Right ventricle myocardium inferior (tissue), 1 donor: Measurements from ENCODE around the gene TMTC1. TPM values are rescaled to one million over a fixed set of nuclear protein-coding genes. Genes with fewer than 3 reads are reported as not detected.
"Not testable (repeated sequence)": the region's sequence is repeated elsewhere in the genome, so short reads cannot be mapped to it uniquely, and the experiment has no call there.

Experiments
- ATAC-seq: fragments of 200-7000 bp; cut with Tn5 transposase; one replicate; pipeline ENCODE4 v1.9.1; 2020; ENCODE audit warnings: mild to moderate bottlenecking, moderate library complexity
- DNase-seq: peaks from one replicate; pipeline ENCODE4 v3.0.0; 2021; ENCODE audit errors: missing footprints
- intact Hi-C: fragments of 100-400 bp; cut with DNase I; formaldehyde crosslinking; loops from one replicate; pipeline ENCODE4 v1.11.0; 2022
- total RNA-seq: library from RNA; stranded (reverse); fragmentation: NEBNext Ultra II Directional; extraction: Animal tissue kit (Norgen Biotek cat#: 25700); gene quantifications from one replicate; pipeline ENCODE4 v1.2.1, GENCODE V29; 2021
- donor health status: DM: no; HTN: yes; CAD: no; lungs with severe emphysema.

TMTC1 gene
- total RNA-seq, 1 donor from 2014 or later: 33.8 TPM

DNA sequence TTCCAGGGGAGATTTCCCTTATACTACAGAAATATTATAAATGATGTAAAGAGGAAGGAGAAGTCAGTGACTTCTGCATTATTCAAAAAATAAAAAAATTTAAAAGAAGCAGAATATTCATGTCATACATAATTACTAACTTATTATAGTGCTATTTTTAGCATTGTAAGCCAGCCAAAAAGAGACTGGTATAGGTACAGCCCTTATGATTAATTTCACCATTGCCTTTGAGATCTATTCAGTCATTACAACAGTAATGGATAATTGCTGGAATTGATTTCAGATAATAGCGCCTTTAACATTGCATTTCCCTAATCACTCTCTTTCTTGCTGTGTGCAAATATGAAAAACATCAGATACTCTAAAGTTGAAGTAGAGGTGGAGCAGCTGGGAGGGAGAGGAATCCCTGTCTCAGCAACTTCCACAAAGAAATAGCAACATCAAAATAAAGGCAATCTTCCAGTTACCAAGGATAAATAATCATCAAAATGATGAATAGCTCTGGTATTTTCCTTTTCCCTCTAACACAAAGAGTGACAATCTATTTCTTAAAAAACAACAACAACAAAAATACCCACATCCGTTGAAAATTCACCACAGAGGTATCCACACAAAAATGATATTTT is 214.5 kb downstream of the TMTC1 start:
- intact Hi-C loops: no loop called here
- ATAC-seq (no peak), DNase-seq (no peak)

DNA sequence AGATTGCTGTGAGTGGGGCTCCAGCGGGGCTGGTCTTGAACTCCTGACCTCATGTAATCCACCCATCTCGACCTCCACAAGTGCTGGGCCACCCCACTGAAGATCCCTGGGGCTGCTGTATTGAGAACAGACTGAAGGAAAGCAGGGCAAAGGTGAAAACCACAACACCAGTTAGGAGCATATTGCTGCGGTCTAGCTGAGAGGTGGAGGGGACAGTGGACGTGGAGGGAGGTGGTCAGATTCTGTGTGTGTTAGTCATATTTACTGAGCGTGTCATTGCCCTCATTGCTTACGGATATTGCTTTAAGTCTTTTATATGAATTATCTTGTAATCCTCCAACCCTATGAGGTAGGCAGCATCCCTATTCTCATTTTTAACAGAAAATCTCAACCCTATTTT is 217.3 kb downstream of the TMTC1 start:
- intact Hi-C loops: no loop called here
- DNase-seq (no peak), ATAC-seq (no peak)

DNA sequence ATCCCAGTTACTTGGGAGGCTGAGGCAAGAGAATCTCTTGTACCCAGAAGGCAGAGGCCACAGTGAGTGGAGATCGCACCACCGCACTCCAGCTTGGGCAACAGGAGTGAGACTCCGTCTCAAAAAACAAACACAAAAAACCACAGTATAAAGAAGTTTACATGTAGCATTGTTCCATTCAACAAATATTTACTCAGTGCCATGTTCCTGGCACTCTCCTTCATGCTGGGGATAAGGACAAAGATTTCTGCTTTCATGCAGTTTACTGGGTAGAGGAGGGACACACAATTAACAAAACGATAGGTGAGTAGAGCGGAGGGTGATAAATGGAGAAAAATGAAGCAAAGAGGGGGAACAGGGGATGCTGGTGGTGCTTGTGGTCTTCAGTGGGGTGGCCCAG is 218.0 kb downstream of the TMTC1 start:
- ATAC-seq (no peak), DNase-seq (no peak)
- intact Hi-C loops: no loop called here

DNA sequence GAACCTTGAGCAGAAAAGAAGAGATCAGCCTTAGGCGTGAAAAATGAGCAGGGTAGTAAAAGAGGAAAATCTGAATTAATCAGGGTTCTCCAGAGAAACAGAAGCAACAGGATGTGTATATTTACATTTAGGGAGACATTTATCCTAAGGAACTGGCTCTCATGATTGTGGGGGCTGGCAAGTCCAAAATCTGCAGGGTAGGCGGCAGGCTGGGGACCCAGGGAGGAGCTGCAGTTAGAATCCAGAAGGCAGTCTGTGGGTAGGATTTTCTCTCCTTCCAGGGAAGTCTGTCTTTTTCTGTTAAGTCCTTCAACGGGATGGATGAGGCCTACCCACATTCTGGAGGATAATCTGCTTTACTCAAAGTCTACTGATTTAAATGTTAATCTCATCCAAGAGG is 218.8 kb downstream of the TMTC1 start:
- intact Hi-C loops: loop anchor here (5.0 kb wide), 1 partner anchor 172 kb away; no protein-coding TSS in a partner anchor
- no peak for ATAC-seq
- DNase-seq: no peak

DNA sequence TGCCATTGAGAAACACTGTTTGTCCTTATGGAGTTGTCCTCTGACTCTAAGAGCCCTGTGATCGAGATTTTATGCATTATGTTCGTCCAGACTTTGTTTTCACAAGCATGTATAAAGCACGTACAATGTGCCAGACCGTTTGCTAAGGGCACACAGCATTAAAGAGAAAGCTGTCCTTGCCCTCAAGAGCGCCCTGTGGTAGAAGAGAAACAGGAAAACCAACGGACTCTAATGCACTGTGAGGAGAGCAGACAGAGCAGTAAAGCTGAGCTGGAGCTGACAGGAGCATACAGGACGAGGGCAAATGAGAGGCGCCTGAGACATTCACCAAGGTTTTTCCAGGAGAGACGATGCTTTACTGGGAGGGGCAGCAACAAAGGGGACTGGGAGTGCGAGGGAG is 220.1 kb downstream of the TMTC1 start:
- ATAC-seq (no peak), DNase-seq (no peak)
- intact Hi-C loops: loop anchor here (5.0 kb wide), 1 partner anchor 174 kb away; no protein-coding TSS in a partner anchor

DNA sequence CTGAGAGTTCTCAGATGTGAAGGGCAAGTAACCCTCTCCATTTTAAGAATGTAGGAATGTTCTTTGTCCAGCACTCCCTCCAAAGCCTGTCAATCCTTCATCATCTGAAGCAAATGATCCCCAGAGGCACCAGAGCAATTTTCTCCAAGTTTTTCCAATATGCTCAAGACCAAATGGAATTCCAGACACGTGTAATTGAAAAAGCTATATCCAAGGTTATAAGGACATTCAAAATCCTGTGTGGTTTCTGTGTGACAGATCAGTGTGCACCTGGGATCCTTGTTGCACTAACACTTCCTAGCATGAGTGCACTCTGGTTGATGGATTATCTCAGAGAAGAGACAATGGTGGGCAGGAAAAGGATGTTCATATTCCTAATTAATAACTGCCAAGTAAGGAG is 220.7 kb downstream of the TMTC1 start:
- intact Hi-C loops: loop anchor here (5.0 kb wide), 1 partner anchor 174 kb away; no protein-coding TSS in a partner anchor
- ATAC-seq (no peak), DNase-seq (no peak)

DNA sequence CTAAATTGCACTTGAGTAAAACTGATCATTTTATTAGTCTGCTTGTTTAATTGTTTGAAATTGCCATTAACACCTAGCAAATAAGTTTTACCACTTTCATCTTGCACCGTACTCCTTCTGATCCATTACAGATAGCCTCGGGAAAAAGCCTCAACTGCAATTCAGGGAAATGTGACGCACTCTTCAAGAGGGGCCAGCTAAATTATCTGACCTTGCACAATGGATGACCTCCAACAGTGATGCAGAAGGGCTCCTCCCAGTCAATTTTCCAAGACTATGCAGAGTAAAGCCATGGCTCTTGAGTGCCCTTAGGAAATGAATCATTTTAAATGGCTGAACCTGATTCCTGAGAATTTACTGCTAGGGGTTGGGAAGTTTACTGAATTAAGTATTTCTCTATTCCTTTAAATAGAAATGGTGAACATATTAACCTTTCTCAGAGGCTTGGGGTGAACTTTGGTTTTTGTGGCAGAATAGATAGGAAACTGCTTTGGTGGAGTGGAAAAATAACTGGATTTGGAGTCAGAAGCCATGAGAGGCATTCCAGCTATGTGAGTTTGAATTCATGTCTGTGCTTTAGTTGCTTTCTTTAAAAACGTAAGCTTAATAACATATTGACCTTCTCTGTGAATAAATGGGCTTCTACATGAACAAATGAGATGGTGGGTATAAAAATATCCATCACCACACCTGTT is 221.5 kb downstream of the TMTC1 start:
- intact Hi-C loops: loop anchor here (5.0 kb wide), 1 partner anchor 175 kb away; no protein-coding TSS in a partner anchor
- DNase-seq: no peak
- ATAC-seq: peak; percentile 81

DNA sequence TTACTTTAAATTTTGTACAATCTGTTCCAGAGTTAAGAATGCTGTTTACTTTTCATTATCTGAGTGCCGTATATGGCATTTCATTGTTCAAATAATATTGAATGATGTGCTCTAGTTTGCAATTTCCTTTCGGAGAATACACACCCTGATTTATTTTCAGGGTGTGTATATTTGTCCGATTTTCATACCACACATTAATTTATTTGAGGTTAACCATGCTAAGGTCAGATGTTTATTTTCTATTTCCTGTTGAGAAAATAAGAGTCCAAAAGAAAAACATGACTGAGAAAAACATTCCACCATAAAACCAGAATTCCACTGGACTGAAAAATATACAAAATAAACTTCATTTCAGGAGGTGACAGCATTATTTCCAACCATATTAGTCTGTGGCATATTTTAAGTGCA is 222.1 kb downstream of the TMTC1 start:
- DNase-seq (no peak), ATAC-seq (no peak)
- intact Hi-C loops: loop anchor here (5.0 kb wide), 1 partner anchor 176 kb away; no protein-coding TSS in a partner anchor

DNA sequence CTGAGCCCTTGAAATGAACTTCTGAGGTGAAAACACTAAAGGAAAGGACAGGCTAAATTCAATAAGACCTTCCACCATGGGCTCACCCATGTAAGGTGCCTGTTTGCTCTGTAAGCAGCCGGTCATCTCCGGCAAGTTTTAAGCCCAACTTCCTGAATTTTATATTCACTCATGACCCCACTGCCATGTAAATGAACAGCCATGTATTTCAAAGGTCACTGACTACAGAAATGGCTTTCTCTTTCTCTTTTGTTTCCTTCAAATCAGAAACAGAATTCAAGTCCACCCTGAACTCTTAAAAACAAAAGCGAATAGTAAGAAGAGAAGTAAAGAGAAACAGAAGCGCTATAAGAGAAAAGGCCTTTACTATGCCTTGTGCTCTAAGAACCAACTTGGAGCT is 224.5 kb downstream of the TMTC1 start:
- DNase-seq (no peak), ATAC-seq (no peak)
- intact Hi-C loops: no loop called here

DNA sequence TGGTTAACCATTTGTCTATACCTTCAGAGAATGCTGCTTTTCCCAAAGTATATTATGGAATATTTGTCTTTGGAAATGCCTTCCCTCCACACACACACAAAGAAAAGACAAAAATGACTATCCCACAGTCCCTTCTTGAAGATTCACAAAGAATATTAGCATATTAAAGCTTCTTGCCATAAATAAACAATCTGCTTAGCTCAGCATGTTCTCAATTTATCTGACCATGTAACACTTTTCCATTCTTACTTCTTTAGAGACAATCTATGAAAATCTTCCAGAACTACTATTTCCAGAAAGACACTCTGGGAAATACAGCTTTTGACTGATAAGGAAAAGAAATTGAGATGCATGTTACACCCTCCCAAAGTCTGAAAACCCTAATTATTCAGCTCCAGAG is 227.4 kb downstream of the TMTC1 start:
- intact Hi-C loops: no loop called here
- ATAC-seq (no peak), DNase-seq (no peak)

DNA sequence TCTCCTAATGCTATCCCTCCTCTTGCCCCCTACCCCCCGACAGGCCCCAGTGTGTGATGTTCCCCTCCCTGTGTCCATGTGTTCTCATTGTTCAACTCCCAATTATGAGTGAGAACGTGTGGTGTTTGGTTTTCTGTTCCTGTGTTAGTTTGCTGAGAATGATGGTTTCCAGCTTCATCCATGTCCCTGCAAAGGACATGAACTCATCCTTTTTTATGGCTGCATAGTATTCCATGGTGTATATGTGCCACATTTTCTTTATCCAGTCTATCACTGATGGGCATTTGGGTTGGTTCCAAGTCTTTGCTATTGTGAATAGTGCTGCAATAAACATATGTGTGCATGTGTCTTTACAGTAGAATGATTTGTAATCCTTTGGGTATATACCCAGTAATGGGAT is 228.3 kb downstream of the TMTC1 start:
- intact Hi-C loops, DNase-seq, ATAC-seq: not testable (repeated sequence)

DNA sequence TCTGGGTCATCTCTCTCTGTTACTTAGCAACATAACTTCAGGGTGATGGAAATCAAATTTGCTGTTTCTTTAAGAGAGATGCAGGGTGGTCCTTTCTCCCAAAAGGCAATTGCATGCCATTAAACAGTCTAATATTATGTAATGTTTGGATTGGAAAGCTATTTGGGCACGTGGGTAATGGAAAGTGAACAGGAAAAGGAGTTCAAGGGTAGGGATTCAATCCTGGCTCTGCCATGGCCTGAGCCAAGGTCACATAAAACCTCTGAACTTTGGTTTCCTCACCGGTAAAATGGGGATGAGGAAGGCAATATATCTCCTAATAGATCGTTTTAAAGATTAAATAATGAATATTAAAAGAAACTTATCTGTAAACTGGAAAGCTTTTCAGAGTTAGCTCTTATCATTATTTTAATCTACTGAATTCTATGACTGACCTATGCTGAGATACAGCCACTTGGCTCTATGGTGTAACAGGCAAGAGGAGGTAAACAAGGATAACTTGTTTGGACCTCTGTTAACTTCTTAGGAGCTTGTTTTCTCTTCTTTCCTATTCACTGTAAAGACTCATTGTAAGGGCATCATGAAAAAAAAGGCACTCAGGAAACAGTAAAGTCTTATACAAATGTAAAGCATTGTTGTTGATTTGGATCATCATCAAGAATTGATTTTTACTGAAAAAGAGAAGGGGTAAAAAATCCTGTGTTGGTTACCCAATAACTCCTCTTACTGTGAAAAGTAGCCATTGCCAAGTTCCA is 230.6 kb downstream of the TMTC1 start:
- intact Hi-C loops: loop anchor here (5.0 kb wide), 1 partner anchor 229 kb away; the partner anchor contains the start of gene TMTC1
- ATAC-seq (peak; percentile 63), DNase-seq (no peak)

DNA sequence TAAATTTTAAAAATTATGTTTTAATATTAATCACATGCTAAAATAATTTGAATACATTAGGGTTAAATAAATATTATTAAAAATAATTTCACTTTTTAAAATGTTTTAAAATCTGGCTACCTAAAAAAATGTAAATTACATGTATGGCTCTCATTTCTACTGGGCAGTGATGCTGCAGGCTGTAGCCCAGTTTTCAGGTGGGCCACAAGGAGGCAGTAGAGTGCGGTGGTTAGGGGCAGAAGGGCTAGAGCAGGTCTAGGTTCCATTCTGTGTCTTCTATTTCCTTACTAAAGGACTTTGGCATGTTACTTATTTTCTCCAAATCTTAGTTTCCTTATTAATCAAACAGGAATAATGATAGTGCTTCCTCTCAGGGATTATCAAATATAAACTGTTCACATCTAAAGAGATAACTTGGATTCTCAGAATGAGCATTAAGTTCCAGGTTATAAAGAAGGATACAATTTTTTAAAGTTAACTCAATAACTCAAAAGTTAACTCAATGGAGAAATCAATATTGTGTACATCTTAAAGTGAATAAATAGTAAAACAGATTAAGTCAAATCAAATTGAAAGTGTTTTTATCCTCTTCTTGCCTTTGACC is 231.3 kb downstream of the TMTC1 start:
- peak; percentile 71 for DNase-seq
- ATAC-seq: peak; percentile 87
- intact Hi-C loops: loop anchor here (5.0 kb wide), 1 partner anchor 230 kb away; the partner anchor contains the start of gene TMTC1

DNA sequence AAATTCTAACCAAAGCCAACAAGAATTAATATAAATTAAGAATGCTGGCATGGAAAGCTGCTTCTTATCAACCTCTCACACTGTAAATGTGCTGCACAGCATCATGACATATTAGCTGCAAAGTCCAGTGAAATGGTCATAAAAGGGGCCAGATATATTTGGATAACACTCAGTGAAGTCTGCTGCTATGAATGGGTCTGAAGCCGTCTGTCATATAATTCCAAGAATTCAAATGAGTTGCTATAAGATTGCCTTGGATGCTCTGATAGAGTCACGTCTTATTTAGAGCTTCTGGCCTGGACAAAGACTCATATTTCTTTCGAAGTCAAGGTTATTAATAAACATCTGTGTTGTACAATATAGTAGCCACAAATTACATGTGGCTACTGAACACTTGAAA is 231.9 kb downstream of the TMTC1 start:
- ATAC-seq: no peak
- intact Hi-C loops: loop anchor here (5.0 kb wide), 1 partner anchor 230 kb away; the partner anchor contains the start of gene TMTC1
- no peak for DNase-seq

DNA sequence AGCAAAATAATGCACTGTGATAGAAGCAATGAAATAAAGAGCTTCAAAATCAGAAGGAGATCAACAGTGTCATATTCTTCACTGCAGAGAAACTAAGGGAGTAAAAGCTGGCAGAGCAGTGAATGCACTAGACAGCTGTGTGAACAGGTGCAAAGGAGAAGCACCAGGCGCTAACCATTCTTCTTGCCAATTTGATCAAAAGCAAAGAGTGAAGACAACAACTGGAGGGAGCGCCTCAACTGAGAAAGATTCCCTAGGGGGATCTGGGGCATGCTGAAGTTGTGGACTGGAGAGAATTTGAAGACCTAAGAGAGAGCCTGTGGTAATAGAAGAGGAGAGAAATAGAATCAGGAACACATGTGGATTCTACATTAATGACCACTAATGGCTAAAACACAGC is 235.9 kb downstream of the TMTC1 start:
- DNase-seq (no peak), ATAC-seq (no peak)
- intact Hi-C loops: loop anchor here (10.0 kb wide), 1 partner anchor 337 kb away; no protein-coding TSS in a partner anchor

DNA sequence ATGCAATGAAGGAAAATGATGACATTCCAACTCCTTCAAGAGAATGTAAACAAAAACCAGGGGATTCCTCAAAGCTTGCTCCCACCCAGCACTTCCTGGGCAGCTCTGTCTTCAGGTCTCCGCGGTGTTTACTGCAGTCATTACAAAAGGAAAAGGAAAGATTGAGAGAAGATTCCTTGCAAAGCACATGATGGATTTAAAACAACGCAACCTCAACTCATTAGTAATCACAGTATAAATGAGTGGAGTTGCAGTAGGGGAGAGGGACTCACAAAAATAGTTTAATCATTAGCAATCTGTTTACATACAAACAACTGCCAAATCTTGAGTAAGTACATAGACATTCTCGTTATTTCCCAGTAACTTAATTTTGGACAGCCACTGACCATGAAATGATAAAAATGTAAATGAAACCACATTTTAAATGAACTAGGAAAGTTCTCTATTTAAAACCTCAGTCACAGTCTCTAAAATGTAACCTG is 236.6 kb downstream of the TMTC1 start:
- ATAC-seq: no peak
- DNase-seq: no peak
- intact Hi-C loops: loop anchor here (10.0 kb wide), 1 partner anchor 338 kb away; no protein-coding TSS in a partner anchor

DNA sequence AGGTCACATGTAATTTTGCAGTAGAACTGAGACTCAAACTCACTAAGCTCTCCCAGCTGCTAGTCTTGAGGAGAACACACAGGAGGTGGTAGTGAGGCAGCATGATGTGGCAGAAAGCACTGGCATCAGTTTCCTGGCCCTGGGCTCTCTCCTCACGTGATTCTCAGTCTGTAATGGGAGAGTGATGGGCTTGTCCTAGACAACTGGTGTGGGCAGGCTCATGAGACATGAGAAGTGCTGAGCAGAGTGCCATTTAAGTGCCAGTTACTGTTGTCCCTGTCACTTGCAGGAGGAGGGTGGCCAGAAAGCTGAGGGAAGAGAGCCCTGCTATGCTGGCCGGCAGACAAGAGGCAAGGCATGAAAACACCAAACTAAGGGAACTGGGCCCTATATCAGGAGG is 237.7 kb downstream of the TMTC1 start:
- intact Hi-C loops: loop anchor here (10.0 kb wide), 1 partner anchor 339 kb away; no protein-coding TSS in a partner anchor
- DNase-seq (no peak), ATAC-seq (peak; percentile 56)

DNA sequence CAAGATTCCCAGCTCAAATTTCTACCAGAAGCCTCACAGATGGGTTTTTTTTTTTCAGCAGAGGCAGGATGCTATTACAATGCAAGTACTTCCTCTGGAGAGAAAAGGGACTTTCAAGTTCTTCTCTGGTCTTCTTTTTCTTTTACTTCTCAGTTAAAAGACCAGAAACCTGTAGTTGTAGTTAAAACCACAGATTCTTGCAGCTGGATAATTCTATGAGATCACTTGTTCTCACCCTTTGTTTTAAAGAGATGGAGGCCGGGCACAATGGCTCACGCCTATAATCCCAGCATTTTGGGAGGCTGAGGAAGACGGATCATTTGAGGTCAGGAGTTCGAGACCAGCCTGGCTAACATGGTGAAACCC is 238.7 kb downstream of the TMTC1 start:
- intact Hi-C loops: loop anchor here (10.0 kb wide), 1 partner anchor 340 kb away; no protein-coding TSS in a partner anchor
- no peak for ATAC-seq
- DNase-seq: no peak
